Activated CD4-positive, alpha-beta T cell treated with anti-CD3 and anti-CD28 coated beads, Interleukin-2, amount 50 U/mL, for 24 hours (primary cell): ENCODE results near the gene ARRB1.

Experiments
- DNase-seq, 2 donors: peaks; one replicate each; pipeline ENCODE4 v3.0.0-alpha.2; 2020; ENCODE audit warnings: low read depth in 1 of 2, low spot score in 1 of 2

ARRB1 gene

DNA sequence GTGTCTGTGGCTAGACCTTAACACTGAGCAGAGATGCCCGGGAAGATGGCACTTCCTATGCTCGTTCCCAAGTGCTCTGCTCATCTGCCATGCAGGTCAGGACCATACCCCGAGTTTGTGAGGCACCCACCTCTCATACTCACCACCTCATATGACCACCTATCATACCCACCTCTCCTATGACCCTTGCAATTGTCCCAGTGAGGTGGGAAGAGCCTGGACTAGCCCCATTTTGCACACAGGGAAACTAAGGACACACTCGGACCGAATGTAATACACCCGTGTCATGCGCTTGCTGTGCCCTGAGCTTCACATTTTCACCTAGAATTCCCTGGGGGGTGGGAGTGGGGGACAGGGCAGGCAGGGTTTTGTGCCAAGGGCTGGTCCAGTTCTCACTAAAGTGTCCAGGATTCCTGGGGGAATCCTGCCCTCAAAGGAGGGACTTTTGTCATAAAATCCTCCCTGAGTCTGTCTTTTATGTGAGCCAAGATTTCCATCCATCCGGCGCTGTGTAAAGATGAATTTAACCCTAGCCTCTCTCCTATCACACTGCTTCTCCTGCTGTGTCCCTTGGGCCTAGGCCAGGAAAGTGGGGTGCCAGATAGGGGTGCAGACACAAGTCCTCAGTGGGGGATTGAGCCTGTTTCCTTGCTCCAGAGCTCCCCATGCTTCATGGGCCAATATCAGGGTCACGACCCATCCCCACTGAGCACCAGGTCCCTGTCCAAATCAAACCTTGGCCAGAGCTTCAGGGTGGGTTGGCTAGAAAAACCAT, 90.9 kb downstream of the ARRB1 start:
- DNase-seq, result no peak

DNA sequence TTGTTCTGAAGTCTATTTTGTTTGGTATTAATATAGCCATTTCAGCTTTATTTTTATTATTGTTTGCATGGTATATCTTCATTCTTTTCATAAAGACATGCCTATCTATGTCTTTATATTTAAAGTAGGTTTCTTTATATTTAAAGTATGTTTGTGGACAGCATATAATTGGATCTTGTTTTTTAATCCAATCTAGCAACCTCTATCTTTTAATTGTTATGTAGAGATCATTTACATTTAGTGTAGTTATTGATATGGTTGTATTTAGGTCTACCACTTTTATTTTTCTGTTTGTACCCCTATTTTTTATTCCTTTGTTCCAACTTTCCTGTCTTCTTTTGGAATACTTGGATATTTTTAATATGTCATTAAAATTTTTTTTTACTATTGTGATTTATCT, 97.1 kb downstream of the ARRB1 start:
- DNase-seq, result no peak

DNA sequence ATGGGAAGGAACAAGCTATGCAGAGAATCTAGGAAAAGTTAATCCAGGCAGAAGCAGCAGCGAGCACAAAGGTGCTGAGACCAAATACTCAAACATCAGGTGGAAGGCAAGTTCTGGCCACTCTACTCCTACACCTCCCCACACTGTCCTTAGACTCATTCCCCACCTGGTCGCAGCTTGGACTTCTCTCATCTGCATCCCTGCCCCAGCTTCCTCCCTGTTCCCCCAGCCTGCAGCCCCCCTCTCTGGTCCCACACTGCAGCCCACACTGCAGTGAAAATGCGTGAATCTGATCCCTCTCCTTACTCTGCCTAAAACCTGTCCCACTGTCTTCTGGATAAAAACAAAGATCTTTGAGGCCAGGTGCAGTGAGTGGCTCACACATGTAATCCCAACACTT, 101.8 kb downstream of the ARRB1 start:
- no peak for DNase-seq

DNA sequence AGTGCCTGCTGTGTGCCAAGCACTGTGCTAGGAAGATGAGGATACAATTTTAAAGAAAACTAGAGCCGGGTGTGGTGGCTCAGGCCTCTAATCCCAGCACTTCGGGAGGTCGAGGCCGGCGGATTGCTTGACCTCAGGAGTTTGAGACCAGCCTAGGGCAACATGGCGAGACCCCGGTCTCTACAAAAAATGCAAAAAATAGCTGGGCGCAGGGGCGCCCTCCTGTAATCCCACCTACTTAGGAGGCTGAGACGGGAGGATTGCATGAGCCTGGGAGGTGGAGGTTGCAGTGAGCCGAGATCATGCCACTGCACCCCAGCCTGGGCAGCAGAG, 102.6 kb downstream of the ARRB1 start:
- DNase-seq, result no peak

DNA sequence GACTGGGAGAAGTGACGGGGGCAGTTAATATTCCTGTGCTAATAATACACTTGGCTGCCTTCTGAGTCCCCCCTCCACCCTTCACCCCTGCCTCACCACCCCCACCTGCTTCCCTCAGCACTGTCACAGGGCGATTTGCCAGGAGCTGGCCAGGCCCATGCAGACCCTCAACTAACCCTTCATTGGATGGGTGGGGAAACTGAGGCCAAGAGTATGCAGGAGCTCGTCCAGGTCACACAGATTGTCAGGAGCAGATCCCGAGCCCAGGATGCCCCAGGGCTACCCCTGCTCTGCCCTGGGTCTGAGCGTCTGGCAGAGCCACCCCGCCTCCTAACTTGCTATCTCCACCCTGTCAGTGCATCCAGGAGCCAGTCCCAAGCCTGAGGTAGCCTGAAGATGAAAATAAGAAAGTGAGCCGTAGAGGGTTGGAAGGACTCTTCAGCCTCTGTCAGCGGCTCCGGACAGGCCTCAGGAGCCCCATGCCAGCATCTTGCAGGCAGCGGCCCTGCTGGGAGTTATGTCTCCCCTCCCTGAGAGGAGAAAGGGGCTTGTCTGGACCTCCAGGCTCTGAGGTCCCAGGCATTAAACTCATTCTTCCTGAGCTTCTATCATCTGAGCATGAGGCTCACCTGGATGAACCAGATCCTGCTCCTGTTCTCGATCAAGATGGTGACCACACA, 104.7 kb downstream of the ARRB1 start:
- no peak for DNase-seq

DNA sequence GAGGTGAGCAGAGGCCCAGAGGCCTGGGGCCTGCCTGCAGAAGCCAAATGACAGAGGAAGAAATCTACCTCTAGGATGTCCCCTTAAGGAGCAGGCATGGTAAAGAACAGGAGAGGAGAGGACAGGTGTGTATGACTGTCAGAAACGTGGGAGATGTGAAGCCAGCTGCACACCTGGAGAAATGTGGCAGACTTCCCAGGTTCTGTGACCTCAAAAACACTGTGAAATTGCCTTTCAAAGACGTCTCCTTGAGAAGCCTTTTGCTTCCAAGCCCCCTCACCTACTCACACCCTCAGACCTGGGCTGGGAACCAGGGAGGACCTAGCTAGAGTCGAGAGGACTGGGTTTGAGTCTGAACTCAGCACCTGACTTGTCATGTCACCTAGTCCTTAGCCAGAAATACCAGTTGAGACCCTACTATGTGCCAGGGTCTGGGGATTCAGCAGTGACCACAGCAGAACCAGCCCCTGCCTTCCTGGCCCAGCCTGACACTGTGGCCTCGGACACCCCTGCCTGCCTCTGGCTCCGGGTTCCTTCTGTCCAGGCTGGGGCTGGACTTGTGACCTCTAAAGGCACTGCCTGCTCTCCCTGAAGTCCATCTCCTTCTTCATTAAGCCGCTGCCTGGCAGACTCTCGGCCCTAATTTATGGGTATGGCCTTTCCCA, 105.3 kb downstream of the ARRB1 start:
- no peak for DNase-seq

DNA sequence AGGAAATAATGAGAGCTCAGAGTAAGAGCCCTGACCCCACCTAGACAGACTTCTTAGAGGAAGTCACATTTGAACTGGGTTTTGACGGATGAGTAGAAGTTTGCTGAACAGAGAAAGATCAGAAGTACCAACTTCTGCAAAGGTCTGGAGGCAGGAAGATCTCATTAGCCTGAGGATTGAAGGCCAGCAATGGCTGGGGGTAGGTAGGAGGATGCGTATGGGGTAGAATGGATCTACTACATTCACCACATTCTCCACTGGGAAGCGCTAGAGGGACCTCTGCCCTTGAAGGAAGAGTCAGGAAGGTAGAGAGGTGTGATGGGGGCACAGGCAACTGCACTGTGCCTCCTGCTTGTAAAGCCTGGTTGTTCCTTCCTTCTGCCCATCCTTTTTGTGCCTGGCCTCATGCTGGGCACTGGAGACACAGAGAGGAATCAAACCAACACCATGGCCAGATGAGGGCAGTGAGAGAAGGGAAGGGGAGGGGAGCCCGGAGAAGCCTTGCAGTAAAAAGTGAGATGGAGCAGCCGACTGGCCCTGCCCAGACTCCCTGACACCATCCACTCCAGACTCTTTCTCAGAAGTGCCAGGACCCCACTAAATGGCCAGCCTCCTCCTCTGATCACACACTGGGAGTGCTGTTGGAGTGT, 106.0 kb downstream of the ARRB1 start:
- DNase-seq, result no peak

DNA sequence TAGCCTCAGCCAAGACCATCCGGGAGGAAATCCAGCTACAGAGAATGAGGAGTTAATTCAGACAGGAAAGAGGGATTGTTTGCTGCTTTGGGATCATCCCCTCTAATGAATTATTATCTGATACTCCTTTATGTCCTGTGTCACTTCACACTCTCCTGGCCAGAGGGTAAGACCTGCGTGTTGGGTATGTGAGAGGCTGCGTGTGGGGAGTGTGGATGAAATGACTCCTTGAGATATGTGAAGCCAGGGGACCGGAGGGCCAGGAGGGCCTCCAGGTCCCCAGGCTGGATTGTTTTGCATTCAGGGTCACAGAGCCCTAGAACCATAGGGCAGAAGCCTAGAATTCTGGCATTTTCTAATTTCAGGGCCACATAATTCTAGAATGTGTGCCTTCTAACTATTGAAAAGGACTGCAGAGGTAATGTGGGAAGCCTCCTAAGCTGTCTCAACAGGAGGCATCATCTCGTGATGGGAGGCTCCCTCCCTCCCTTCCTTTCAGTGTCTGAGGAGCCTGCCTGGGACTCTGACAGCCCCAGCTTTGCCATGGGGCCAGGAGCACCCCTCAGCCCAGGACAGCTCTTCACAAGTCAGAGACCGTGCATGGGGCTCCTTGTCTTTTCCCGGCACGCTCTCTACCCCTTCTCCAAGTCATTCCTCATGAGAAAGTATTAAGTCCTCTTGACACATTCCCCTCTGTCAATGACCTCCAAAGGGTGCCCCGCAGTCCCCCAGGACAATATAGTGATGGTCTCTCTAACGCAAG, 107.2 kb downstream of the ARRB1 start:
- no peak for DNase-seq

DNA sequence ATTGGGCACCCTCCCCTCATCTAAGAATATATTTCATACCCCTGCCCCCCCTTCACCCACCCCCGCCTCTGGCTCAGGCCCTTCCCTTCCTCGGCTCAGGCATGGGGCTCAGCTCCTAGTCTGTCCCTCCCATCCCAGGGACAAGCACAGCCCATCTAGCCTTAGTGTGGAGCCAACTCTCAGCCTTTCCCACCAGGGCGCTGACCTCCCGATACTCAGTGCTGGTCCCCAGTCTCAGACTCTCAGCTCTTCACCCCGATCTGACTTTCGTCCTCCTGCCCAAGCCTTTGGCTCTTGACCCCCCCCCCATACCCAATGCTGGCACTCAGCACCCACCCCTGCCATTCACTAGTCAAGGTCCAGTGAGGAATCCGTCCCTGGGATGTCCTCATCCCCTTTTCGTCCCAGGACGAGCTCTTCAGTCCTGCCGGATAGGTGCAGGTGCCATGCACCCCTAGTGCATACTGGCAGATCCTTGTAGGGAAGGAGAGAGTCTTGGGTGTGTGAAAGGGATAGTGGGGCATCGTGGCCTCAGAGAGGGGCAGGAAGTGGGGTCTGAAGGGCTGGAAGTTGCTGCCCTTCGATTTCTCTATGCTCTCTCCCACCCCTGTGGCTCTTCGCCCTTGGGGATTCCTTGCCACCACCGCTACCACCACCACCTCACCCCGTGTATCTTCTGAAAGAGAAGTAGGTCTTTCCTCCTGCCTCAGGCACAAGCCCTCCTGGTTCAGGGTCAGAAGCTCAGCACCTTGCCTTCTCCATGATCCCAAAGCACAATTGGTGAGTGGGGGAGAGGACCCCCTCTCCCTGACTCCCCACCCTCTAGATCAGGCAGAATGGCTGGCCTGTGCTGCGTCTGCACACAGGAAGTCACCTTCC, 108.5 kb downstream of the ARRB1 start:
- DNase-seq, result no peak

DNA sequence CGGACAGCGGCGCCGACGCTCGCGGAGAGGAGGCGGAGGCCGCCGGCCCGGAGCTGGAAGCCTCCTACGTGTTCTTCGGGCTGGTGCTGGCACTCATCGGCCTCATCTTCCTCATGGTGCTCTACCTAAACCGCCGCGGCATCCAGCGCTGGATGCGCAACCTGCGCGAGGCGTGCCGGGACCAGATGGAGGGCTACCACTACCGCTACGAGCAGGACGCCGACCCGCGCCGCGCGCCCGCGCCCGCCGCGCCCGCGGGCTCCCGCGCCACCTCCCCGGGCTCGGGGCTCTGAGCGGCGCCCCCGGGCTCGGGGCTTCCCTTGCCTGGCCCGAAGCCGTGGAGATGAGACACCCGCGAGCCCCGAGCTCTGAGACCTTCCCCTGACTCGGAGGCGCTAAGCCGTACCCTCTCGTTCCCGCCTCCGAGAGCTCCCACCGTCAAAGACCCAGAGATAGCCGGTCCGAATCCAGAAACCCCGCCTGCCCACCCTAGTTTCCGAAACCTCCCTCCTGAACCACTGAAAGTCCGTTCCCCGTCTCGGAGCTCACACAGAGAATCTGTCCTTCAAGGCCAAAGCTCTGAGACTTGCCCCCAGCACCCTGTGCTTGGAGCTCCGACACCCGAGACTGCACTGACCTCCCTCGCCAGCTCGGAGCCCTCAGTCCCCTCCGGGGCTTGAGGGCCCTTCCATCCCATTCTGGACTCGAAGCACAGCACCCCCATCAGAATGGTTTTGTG, 109.4 kb downstream of the ARRB1 start:
- DNase-seq, result no peak

DNA sequence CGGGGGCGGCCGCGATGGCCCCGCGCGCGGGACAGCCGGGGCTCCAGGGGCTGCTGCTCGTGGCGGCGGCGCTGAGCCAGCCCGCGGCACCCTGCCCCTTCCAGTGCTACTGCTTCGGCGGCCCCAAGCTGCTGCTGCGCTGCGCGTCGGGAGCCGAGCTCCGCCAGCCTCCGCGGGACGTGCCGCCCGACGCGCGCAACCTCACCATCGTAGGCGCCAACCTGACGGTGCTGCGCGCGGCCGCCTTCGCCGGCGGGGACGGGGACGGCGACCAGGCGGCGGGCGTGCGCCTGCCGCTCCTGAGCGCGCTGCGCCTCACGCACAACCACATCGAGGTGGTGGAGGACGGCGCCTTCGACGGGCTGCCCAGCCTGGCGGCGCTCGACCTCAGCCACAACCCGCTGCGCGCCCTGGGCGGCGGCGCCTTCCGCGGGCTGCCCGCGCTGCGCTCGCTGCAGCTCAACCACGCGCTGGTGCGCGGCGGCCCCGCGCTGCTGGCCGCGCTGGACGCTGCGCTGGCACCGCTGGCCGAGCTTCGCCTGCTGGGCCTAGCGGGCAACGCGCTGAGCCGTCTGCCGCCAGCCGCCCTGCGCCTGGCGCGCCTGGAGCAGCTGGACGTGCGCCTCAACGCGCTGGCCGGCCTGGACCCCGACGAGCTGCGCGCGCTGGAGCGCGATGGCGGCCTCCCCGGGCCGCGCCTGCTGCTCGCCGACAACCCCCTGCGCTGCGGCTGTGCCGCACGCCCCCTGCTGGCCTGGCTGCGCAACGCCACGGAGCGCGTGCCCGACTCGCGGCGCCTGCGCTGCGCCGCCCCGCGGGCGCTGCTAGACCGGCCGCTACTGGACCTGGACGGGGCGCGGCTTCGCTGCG, 110.2 kb downstream of the ARRB1 start:
- DNase-seq, result peak; percentile 72 to 82

DNA sequence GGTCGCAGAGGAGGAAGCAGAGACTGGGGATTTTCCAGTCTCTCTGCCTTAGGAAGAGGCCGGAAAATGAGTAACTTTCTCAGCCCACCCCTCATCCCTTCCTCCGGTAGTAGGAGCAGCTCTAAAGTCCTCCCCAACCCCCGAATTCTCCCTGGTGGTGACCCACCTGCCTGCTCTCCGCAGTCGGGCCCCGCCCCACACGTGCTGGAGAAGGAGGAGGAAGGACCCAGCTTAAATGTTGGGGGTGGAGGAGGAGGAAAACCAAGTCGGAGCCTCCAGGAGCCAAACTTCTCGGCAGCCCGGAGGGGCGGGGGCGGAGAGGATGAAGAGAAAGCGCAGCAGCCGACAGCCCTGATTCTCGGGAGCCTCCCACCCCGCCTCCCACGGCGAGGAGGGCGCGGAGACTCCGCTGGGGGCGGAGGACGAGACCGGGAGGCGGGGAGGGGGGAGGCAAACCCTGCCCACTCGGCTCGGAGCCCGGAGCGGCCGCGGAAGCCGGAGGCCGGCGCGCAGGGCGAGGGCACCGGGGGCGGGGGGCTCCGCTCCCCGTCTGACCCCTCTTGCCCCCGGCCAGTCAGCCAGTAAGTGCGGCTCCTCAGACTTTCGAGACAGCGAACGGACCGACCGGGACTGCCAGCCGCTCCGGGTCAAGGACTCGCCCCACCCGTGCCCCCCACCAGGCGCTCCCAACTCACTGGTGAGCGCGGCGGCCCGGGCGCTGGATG, 111.0 kb downstream of the ARRB1 start, which contains the start of gene TPBGL:
Gene TPBGL, plus strand, starts transcription at position 464 of the 725 bp plus-strand sequence. CDS start 276 bp downstream, outside the sequence.
- no peak for DNase-seq

DNA sequence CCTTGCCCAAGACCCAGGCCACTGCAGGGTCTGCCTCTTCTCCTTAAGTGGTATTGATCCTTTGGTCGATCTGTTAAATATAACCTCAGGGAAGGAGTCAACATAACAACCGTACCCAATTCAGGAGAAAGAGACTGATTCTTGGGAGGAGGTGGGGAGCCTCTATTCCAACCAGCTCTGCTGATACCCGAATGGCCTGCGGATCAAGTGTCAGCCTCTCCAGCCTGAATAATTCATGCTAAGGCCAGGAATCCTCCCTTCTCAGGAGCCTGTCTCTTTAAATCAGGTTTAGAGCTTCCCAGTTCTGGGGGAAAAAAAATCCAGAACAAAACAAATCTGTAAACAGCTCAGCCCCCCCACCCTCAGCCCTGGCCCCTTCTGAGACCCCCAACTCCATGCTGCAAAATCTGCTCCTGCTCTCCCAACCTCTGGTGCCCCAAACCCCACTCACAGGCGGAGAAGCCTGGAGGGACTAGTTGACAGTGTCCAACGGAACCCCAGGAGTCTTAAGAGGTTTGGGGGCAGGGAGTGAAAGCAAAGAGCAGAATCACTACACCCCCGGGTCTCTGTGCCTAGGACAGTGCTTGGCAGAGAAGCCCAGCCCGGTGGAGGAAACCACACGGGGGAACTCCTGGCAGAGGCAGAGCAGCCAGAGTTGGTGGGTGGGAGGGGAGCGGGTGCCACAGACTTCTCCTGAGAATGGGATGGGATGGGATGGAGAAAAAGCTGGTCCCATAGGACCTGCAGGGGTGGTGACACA, 111.8 kb downstream of the ARRB1 start:
- no peak for DNase-seq

DNA sequence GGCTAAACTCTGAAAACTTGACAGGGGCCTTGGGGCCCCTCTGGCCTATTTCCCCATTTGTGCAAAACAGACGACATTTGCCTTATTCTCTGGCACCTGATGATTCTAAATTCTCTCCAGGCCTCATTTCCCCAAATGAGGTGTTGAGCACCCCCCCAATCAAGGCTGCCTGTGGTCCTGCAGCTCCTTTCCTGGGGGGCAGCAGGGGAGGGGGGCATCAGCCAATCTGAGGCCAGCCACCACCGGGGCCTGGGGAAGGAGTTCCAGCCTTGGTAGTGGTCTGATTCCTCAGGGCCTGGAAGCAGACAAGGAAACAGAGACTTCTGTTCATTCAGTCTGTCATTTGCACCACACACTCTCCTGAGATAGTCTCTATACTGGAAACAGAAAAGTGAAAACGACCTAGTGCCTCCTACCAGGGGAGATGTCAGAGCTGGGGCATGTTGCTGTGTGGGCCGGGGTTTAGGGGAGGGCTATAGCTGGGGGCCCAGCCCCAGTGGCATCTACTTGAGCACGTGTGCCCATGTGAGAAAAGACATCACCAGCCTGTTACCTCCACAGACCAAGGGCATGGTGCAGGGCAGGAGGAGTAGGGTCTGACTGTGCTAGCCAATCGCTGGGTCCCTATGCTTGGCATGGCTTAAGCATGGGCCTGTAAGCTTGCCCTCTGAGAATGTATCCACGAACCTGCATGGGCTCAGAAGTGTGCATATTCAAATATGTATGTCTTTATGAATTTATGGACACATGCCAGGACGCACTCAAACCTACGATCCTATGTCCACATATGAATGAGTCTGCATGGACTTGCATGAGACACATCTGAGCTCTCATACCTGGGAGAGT, 112.6 kb downstream of the ARRB1 start:
- DNase-seq, result no peak

DNA sequence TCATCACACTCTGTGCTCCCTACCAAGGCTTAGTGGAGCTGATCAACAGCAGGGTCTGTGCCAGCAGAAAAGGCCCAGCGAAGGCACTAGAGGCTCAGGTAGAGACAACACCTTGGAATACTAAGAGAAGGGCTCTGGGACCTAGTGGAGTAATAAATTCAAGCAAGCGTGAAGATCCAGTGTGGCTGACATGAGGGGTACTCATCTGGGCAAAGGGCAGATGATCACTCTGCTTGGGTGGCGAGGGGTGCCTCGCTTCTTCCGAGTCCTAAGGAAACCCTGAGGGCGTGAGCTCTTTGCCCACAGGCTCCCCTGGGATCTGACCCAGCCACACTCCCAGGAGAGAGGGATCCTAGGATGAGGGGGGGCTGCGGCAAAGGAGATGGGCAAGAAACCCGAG, 114.4 kb downstream of the ARRB1 start:
- no peak for DNase-seq

DNA sequence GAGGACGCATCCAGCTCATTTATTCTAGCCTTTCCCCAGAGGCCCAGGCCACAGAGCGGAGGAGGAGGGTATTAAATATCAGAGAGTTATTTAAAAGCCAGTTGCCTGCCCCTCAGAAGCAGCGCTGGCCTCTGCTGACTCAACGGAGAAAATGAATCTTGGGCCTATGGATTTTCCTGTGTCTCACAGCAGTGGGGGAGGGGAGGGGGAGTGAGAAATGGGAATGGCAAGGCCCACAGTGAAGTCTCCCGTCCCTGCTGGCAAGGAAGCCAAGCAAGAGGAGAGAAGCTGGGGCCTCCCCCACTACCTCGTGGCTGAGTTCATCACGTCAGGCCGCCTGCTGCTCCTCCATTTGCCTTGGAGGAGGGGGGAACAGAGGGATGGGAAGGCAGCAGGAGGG, 115.4 kb downstream of the ARRB1 start:
- DNase-seq, result no peak
